Body of pancreas (tissue), 4 donors: Measurements from ENCODE around the gene NRARP. TPM values are rescaled to one million over a fixed set of nuclear protein-coding genes. Genes with fewer than 3 reads are reported as not detected.

Experiments used
- ATAC-seq: fragments of 150-250 bp; one replicate; pipeline ENCODE4 v1.9.1; 2016
- DNase-seq, 4 donors: peaks; one replicate each; pipeline ENCODE4 v3.0.0-alpha.2; 2019
- H3K27ac ChIP-seq, 4 donors: fragments of 200-600 bp; sonication (generic); 1 replicate in 3 of 4; 2 replicates in 1 of 4; pipeline versions ENCODE4 v1.5.1 to v1.6.1; 2016 to 2019; ENCODE audit warnings: mild to moderate bottlenecking in 1 of 4, mixed read lengths in 1 of 4, moderate library complexity in 1 of 4
- H3K27me3 ChIP-seq, 2 donors: fragments of 200-600 bp; sonication (generic); one replicate each; pipeline ENCODE4 v1.6.0; 2016; ENCODE audit warnings: mild to moderate bottlenecking in 1 of 2
- H3K36me3 ChIP-seq, 2 donors: fragments of 200-600 bp; sonication (generic); replicated peaks in 1 of 2; 2 replicates each; pipeline ENCODE4 v1.5.1; 2016; ENCODE audit warnings: low read depth in 2 of 2; ENCODE audit not compliant: insufficient read depth in 1 of 2
- H3K4me1 ChIP-seq: fragments of 200-600 bp; sonication (generic); one replicate; pipeline ENCODE4 v1.6.0; 2016
- H3K4me3 ChIP-seq, 2 donors: fragments of 200-600 bp; sonication (generic); 1 replicate in 1 of 2; 2 replicates in 1 of 2; pipeline ENCODE4 v1.5.1; 2016 to 2019
- H3K9me3 ChIP-seq, 3 donors: fragments of 200-600 bp; sonication (generic); 1 replicate in 2 of 3; 2 replicates in 1 of 3; pipeline ENCODE4 v1.5.1; 2016
- POLR2A ChIP-seq, 3 donors: fragments of 450-650 bp; IDR thresholded peaks; one replicate each; pipeline ENCODE4 v1.6.1; 2016; ENCODE audit warnings: antibody characterized with exemption in 3 of 3, mild to moderate bottlenecking in 2 of 3
- WGBS, 2 donors: methylation state at CpG; one replicate each; pipeline ENCODE4 v1.1.5; 2017; 5-methylcytosine and 5-hydroxymethylcytosine counted together
- intact Hi-C: fragments of 100-400 bp; cut with DNase I; formaldehyde crosslinking; loops from one replicate; pipeline ENCODE4 v1.15.1; 2023
- total RNA-seq, 2 donors: library from RNA; depleted of rRNA; stranded (reverse); fragments of >200 nt; gene quantifications; one replicate each; pipeline ENCODE4 v1.1.0, GENCODE V29; 2016
- TF ChIP-seq, protein P1 (sequence below), 7 experiments: fragments of 450-650 bp in 4 of 7; fragments of 200-600 bp in 3 of 7; sonication (generic) in 3 of 7; IDR thresholded peaks; one replicate each; pipeline ENCODE4 v1.5.1; 2016 to 2019; ENCODE audit warnings: antibody characterized with exemption in 7 of 7

The NRARP gene
- total RNA-seq, 2 donors from 2014 or later = 18.4 to 24.4 TPM

GRCh38 chr9:137273095-137273490 lies 29.0 kb downstream of the NRARP start:
- H3K27me3 ChIP-seq = no peaks in the 10 kb centered on the region
- H3K4me3 ChIP-seq = no peak overlapping the region
- intact Hi-C loops = no loop called here
- DNase-seq = peak in 1 of 4 donors; percentile 20
- TF ChIP-seq, protein P1, sequence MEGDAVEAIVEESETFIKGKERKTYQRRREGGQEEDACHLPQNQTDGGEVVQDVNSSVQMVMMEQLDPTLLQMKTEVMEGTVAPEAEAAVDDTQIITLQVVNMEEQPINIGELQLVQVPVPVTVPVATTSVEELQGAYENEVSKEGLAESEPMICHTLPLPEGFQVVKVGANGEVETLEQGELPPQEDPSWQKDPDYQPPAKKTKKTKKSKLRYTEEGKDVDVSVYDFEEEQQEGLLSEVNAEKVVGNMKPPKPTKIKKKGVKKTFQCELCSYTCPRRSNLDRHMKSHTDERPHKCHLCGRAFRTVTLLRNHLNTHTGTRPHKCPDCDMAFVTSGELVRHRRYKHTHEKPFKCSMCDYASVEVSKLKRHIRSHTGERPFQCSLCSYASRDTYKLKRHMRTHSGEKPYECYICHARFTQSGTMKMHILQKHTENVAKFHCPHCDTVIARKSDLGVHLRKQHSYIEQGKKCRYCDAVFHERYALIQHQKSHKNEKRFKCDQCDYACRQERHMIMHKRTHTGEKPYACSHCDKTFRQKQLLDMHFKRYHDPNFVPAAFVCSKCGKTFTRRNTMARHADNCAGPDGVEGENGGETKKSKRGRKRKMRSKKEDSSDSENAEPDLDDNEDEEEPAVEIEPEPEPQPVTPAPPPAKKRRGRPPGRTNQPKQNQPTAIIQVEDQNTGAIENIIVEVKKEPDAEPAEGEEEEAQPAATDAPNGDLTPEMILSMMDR (IDR thresholded peaks at IDR 0.05) = no peak
- TF ChIP-seq POLR2A (IDR thresholded peaks at IDR 0.05) = no peak
- H3K9me3 ChIP-seq = no peaks in the 10 kb centered on the region
- H3K4me1 ChIP-seq = peaks cover 55% of the 10 kb centered on the region
- no peak overlapping the region for H3K27ac ChIP-seq
- WGBS, 2 donors = 56 to 61% methylated on average over 10 to 13 of the region's 13 CpGs
- ATAC-seq = no peak
- H3K36me3 ChIP-seq = peaks cover 2 to 7% of the 10 kb centered on the region in 2 donors

GRCh38 chr9:137272241-137273094 lies 29.6 kb downstream of the NRARP start:
- TF ChIP-seq, protein P1 (IDR thresholded peaks at IDR 0.05) = no peak
- no peak for TF ChIP-seq POLR2A (IDR thresholded peaks at IDR 0.05)
- H3K4me3 ChIP-seq = no peak overlapping the region
- H3K4me1 ChIP-seq = peaks cover 60% of the 10 kb centered on the region
- intact Hi-C loops = no loop called here
- no peaks in the 10 kb centered on the region for H3K9me3 ChIP-seq
- DNase-seq (peak in 1 of 4 donors; percentile 14), ATAC-seq (no peak)
- 91 to 99% methylated on average over 14 to 31 of the region's 39 CpGs for WGBS, 2 donors
- no peaks in the 10 kb centered on the region for H3K27me3 ChIP-seq
- H3K27ac ChIP-seq = no peak overlapping the region
- peaks cover 2 to 7% of the 10 kb centered on the region in 2 donors for H3K36me3 ChIP-seq

DNA sequence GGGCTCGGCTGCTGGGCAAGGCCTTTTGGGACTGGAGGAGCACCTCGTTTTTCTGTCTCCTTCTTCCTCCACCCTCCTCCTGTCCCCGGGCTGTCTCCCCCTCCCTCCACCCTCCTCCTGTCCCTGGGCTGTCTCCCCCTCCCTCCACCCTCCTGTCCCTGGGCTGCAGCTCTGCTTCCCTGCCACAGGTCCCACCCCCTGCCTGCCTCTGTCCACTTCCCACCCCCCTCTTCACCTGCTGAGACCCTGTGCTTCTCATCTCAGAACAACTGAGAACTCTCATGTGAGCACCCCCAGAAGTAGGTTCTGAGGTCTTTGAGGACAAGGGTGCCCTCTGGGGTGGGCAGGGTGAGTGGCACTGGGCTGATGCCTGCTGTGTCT lies 30.4 kb downstream of the NRARP start:
- peaks cover 53% of the 10 kb centered on the region for H3K4me1 ChIP-seq

GRCh38 chr9:137270929-137271695 lies 31.0 kb downstream of the NRARP start:
- H3K36me3 ChIP-seq = peaks cover 3 to 7% of the 10 kb centered on the region in 2 donors
- no peak for ATAC-seq
- 85 to 90% methylated on average over 16 to 32 of the region's 32 CpGs for WGBS, 2 donors
- intact Hi-C loops = no loop called here
- H3K9me3 ChIP-seq = no peaks in the 10 kb centered on the region
- DNase-seq = no peak
- no peak overlapping the region for H3K4me3 ChIP-seq
- no peak overlapping the region for H3K27ac ChIP-seq
- TF ChIP-seq, protein P1 (IDR thresholded peaks at IDR 0.05) = no peak
- TF ChIP-seq POLR2A (IDR thresholded peaks at IDR 0.05) = no peak
- no peaks in the 10 kb centered on the region for H3K27me3 ChIP-seq
- peaks cover 47% of the 10 kb centered on the region for H3K4me1 ChIP-seq

More for the DNA sequence above, 30.4 kb downstream of the NRARP start:
- H3K27me3 ChIP-seq = no peaks in the 10 kb centered on the region
- H3K4me3 ChIP-seq = no peak overlapping the region
- DNase-seq = no peak
- TF ChIP-seq, protein P1 (IDR thresholded peaks at IDR 0.05) = no peak
- TF ChIP-seq POLR2A (IDR thresholded peaks at IDR 0.05) = no peak
- no peak for ATAC-seq
- intact Hi-C loops = no loop called here
- 49 to 55% methylated on average over 3 of the region's 3 CpGs for WGBS, 2 donors
- H3K27ac ChIP-seq = no peak overlapping the region
- no peaks in the 10 kb centered on the region for H3K9me3 ChIP-seq
- peaks cover 2 to 7% of the 10 kb centered on the region in 2 donors for H3K36me3 ChIP-seq
